Measurements from ENCODE around the gene NTSR2.

Gene NTSR2

GRCh38 chr2:11717623-11718022 lies 47.6 kb upstream of the NTSR2 start:
- H3K9me3 ChIP-seq (ENCODE audit: control insufficient read depth, low read length) = no peaks in the 10 kb centered on the region
- H2BK120ac ChIP-seq (ENCODE audit: low read depth, low read length) = no peak overlapping the region
- no peak overlapping the region for H2BK12ac ChIP-seq (ENCODE audit: low read length in 2 of 2)
- H2BK15ac ChIP-seq (ENCODE audit: low read depth, poor library complexity, severe bottlenecking) = no peak overlapping the region
- WGBS = 80% methylated on average over 1 of the region's 1 CpG
- H3K9ac ChIP-seq (ENCODE audit: low read length) = no peak overlapping the region
- no peak overlapping the region for H3K4ac ChIP-seq (ENCODE audit: low read depth in 1 of 2, low read length in 2 of 2)
- H3K27ac ChIP-seq (ENCODE audit: low read length, poor library complexity, severe bottlenecking) = no peak overlapping the region
- no peak overlapping the region for H3K18ac ChIP-seq (ENCODE audit: low read depth in 1 of 2, low read length in 2 of 2)
- H2BK5ac ChIP-seq (ENCODE audit: low read depth, low read length, poor library complexity, severe bottlenecking) = no peak overlapping the region
- no peak overlapping the region for H3K4me2 ChIP-seq (ENCODE audit: low read length, poor library complexity, severe bottlenecking)
- no peaks in the 10 kb centered on the region for H3K4me1 ChIP-seq (ENCODE audit: control insufficient read depth, insufficient read depth, low read depth, low read length)
- peaks cover 0 to 50% of the 10 kb centered on the region in 2 experiments for H3K27me3 ChIP-seq (ENCODE audit: control insufficient read depth in 1 of 2, insufficient read depth in 1 of 2, low read length in 2 of 2)
- no peak overlapping the region for H2AK5ac ChIP-seq (ENCODE audit: low read length, severe bottlenecking)
- H3K36me3 ChIP-seq (ENCODE audit: control insufficient read depth in 1 of 2, insufficient read depth in 2 of 2, low read depth in 1 of 2, low read length in 2 of 2) = no peaks in the 10 kb centered on the region
- no peak overlapping the region for H4K91ac ChIP-seq (ENCODE audit: low read length)
- no peak overlapping the region for H3K14ac ChIP-seq (ENCODE audit: low read length in 2 of 2)
- no peak overlapping the region for H3K4me3 ChIP-seq (ENCODE audit: insufficient read depth in 1 of 2, low read depth in 1 of 2, low read length in 2 of 2)
- no peaks in the 10 kb centered on the region for H3K79me1 ChIP-seq (replicated peaks; ENCODE audit: low read length, poor library complexity, severe bottlenecking)
- H4K8ac ChIP-seq (ENCODE audit: low read length) = no peak overlapping the region
- no peak for DNase-seq
- no peak overlapping the region for H3K23ac ChIP-seq (ENCODE audit: low read length in 2 of 2)
- H2AFZ ChIP-seq (ENCODE audit: low read depth, low read length) = no peak overlapping the region

GRCh38 chr2:11716689-11717321 lies 46.8 kb upstream of the NTSR2 start:
- no peak overlapping the region for H3K4me2 ChIP-seq (ENCODE audit: low read length, poor library complexity, severe bottlenecking)
- 73% methylated on average over 7 of the region's 8 CpGs for WGBS
- DNase-seq = peak; percentile 44
- no peaks in the 10 kb centered on the region for H3K9me3 ChIP-seq (ENCODE audit: control insufficient read depth, low read length)
- no peak overlapping the region for H2BK12ac ChIP-seq (ENCODE audit: low read length in 2 of 2)
- H3K23ac ChIP-seq (ENCODE audit: low read length in 2 of 2) = no peak overlapping the region
- peak overlapping the region; percentile 53 for H4K8ac ChIP-seq (ENCODE audit: low read length)
- no peaks in the 10 kb centered on the region for H3K79me1 ChIP-seq (replicated peaks; ENCODE audit: low read length, poor library complexity, severe bottlenecking)
- no peak overlapping the region for H2AFZ ChIP-seq (ENCODE audit: low read depth, low read length)
- H3K9ac ChIP-seq (ENCODE audit: low read length) = peak overlapping the region; percentile 26
- no peaks in the 10 kb centered on the region for H3K36me3 ChIP-seq (ENCODE audit: control insufficient read depth in 1 of 2, insufficient read depth in 2 of 2, low read depth in 1 of 2, low read length in 2 of 2)
- no peak overlapping the region for H2AK5ac ChIP-seq (ENCODE audit: low read length, severe bottlenecking)
- no peaks in the 10 kb centered on the region for H3K4me1 ChIP-seq (ENCODE audit: control insufficient read depth, insufficient read depth, low read depth, low read length)
- H3K4me3 ChIP-seq (ENCODE audit: insufficient read depth in 1 of 2, low read depth in 1 of 2, low read length in 2 of 2) = no peak overlapping the region
- H3K18ac ChIP-seq (ENCODE audit: low read depth in 1 of 2, low read length in 2 of 2) = no peak overlapping the region
- H4K91ac ChIP-seq (ENCODE audit: low read length) = no peak overlapping the region
- H3K14ac ChIP-seq (ENCODE audit: low read length in 2 of 2) = no peak overlapping the region
- no peak overlapping the region for H3K27ac ChIP-seq (ENCODE audit: low read length, poor library complexity, severe bottlenecking)
- H2BK5ac ChIP-seq (ENCODE audit: low read depth, low read length, poor library complexity, severe bottlenecking) = no peak overlapping the region
- no peak overlapping the region for H2BK120ac ChIP-seq (ENCODE audit: low read depth, low read length)
- no peak overlapping the region for H3K4ac ChIP-seq (ENCODE audit: low read depth in 1 of 2, low read length in 2 of 2)
- peaks cover 0 to 42% of the 10 kb centered on the region in 2 experiments for H3K27me3 ChIP-seq (ENCODE audit: control insufficient read depth in 1 of 2, insufficient read depth in 1 of 2, low read length in 2 of 2)
- peak overlapping the region; percentile 34 for H2BK15ac ChIP-seq (ENCODE audit: low read depth, poor library complexity, severe bottlenecking)

GRCh38 chr2:11715987-11716652 lies 46.1 kb upstream of the NTSR2 start:
- Histone ChIP-seq H2BK5ac (ENCODE audit: low read depth, low read length, poor library complexity, severe bottlenecking) (no peak overlapping the region), H2BK120ac (ENCODE audit: low read depth, low read length) (no peak overlapping the region), H3K4me3 (ENCODE audit: insufficient read depth in 1 of 2, low read depth in 1 of 2, low read length in 2 of 2) (peak overlapping the region in 1 of 2 experiments; percentile 9), H3K27ac (ENCODE audit: low read length, poor library complexity, severe bottlenecking) (no peak overlapping the region), H3K4ac (ENCODE audit: low read depth in 1 of 2, low read length in 2 of 2) (no peak overlapping the region), H4K8ac (ENCODE audit: low read length) (peak overlapping the region; percentile 32), H4K91ac (ENCODE audit: low read length) (peak overlapping the region; percentile 34), H3K23ac (ENCODE audit: low read length in 2 of 2) (no peak overlapping the region), H2AK5ac (ENCODE audit: low read length, severe bottlenecking) (no peak overlapping the region), H3K4me1 (ENCODE audit: control insufficient read depth, insufficient read depth, low read depth, low read length) (no peaks in the 10 kb centered on the region), H3K18ac (ENCODE audit: low read depth in 1 of 2, low read length in 2 of 2) (no peak overlapping the region), H3K79me1 (replicated peaks; ENCODE audit: low read length, poor library complexity, severe bottlenecking) (no peaks in the 10 kb centered on the region), H3K4me2 (ENCODE audit: low read length, poor library complexity, severe bottlenecking) (no peak overlapping the region), H2BK12ac (ENCODE audit: low read length in 2 of 2) (no peak overlapping the region), H3K9me3 (ENCODE audit: control insufficient read depth, low read length) (no peaks in the 10 kb centered on the region), H3K36me3 (ENCODE audit: control insufficient read depth in 1 of 2, insufficient read depth in 2 of 2, low read depth in 1 of 2, low read length in 2 of 2) (no peaks in the 10 kb centered on the region), H2BK15ac (ENCODE audit: low read depth, poor library complexity, severe bottlenecking) (peak overlapping the region; percentile 34), H3K27me3 (ENCODE audit: control insufficient read depth in 1 of 2, insufficient read depth in 1 of 2, low read length in 2 of 2) (peaks cover 0 to 35% of the 10 kb centered on the region in 2 experiments), H3K14ac (ENCODE audit: low read length in 2 of 2) (peak overlapping the region in 1 of 2 experiments; percentile 50), H3K9ac (ENCODE audit: low read length) (no peak overlapping the region), H2AFZ (ENCODE audit: low read depth, low read length) (no peak overlapping the region)
- no peak for DNase-seq
- WGBS = 98% methylated on average over 5 of the region's 12 CpGs

GRCh38 chr2:11713815-11714214 lies 43.8 kb upstream of the NTSR2 start:
- no peak overlapping the region for H3K9ac ChIP-seq (ENCODE audit: low read length)
- DNase-seq = no peak
- H3K18ac ChIP-seq (ENCODE audit: low read depth in 1 of 2, low read length in 2 of 2) = no peak overlapping the region
- H2BK120ac ChIP-seq (ENCODE audit: low read depth, low read length) = no peak overlapping the region
- H2BK12ac ChIP-seq (ENCODE audit: low read length in 2 of 2) = no peak overlapping the region
- H3K9me3 ChIP-seq (ENCODE audit: control insufficient read depth, low read length) = no peaks in the 10 kb centered on the region
- WGBS = 61% methylated on average over 7 of the region's 7 CpGs
- H3K27me3 ChIP-seq (ENCODE audit: control insufficient read depth in 1 of 2, insufficient read depth in 1 of 2, low read length in 2 of 2) = peaks cover 0 to 20% of the 10 kb centered on the region in 2 experiments
- H4K8ac ChIP-seq (ENCODE audit: low read length) = no peak overlapping the region
- no peak overlapping the region for H3K23ac ChIP-seq (ENCODE audit: low read length in 2 of 2)
- no peak overlapping the region for H2BK15ac ChIP-seq (ENCODE audit: low read depth, poor library complexity, severe bottlenecking)
- no peak overlapping the region for H2BK5ac ChIP-seq (ENCODE audit: low read depth, low read length, poor library complexity, severe bottlenecking)
- no peak overlapping the region for H3K27ac ChIP-seq (ENCODE audit: low read length, poor library complexity, severe bottlenecking)
- no peak overlapping the region for H4K91ac ChIP-seq (ENCODE audit: low read length)
- no peaks in the 10 kb centered on the region for H3K36me3 ChIP-seq (ENCODE audit: control insufficient read depth in 1 of 2, insufficient read depth in 2 of 2, low read depth in 1 of 2, low read length in 2 of 2)
- H3K79me1 ChIP-seq (replicated peaks; ENCODE audit: low read length, poor library complexity, severe bottlenecking) = no peaks in the 10 kb centered on the region
- no peak overlapping the region for H3K4me3 ChIP-seq (ENCODE audit: insufficient read depth in 1 of 2, low read depth in 1 of 2, low read length in 2 of 2)
- no peaks in the 10 kb centered on the region for H3K4me1 ChIP-seq (ENCODE audit: control insufficient read depth, insufficient read depth, low read depth, low read length)
- H3K14ac ChIP-seq (ENCODE audit: low read length in 2 of 2) = no peak overlapping the region
- H2AK5ac ChIP-seq (ENCODE audit: low read length, severe bottlenecking) = no peak overlapping the region
- H2AFZ ChIP-seq (ENCODE audit: low read depth, low read length) = no peak overlapping the region
- H3K4ac ChIP-seq (ENCODE audit: low read depth in 1 of 2, low read length in 2 of 2) = no peak overlapping the region
- no peak overlapping the region for H3K4me2 ChIP-seq (ENCODE audit: low read length, poor library complexity, severe bottlenecking)

All from mesenchymal stem cell (in vitro differentiated cells and primary cell).